SK-N-SH (cell line): ENCODE results near the gene LY6G6D. TPM values are rescaled to one million over a fixed set of nuclear protein-coding genes. Genes with fewer than 3 reads are reported as not detected.

Experiments
- CTCF ChIA-PET: fragments of 300-600, 350-600 bp; formaldehyde crosslinking; extraction: SDS; loops from one replicate; lab custom pipeline; 2021; lab: Yijun Ruan, JAX
- POLR2A ChIA-PET: fragments of 350-600 bp; sonication (Branson Sonifier 250); formaldehyde crosslinking; extraction: SDS; loops from one replicate; lab custom pipeline; 2020; ENCODE audit warnings: antibody characterized with exemption, inconsistent platforms; lab: Yijun Ruan, JAX
- DNase-seq: peaks from one replicate; pipeline ENCODE4 v3.0.0; 2012
- H2AFZ ChIP-seq: fragments of 200-600 bp; sonication (generic); 2 replicates; pipeline ENCODE4 v1.8.1; 2016; ENCODE audit warnings: antibody characterized with exemption, mild to moderate bottlenecking, low read depth
- H3F3A ChIP-seq: fragments of 200-600 bp; sonication (generic); replicated peaks from 2 replicates; pipeline ENCODE3; 2016; ENCODE audit warnings: antibody characterized with exemption, mild to moderate bottlenecking; ENCODE audit not compliant: insufficient read depth
- H3K27ac ChIP-seq, 2 experiments: fragments of 200-500 bp in 1 of 2; fragments of 200-600 bp in 1 of 2; sonication (Bioruptor generic) in 1 of 2; sonication (generic), shearing (Covaris generic) in 1 of 2; 2 replicates each; pipeline versions ENCODE4 v1.5.1 to v1.6.1; 2014 to 2016; ENCODE audit warnings: low read depth in 2 of 2, inconsistent platforms in 1 of 2, low read length in 1 of 2, mild to moderate bottlenecking in 1 of 2, mixed read lengths in 1 of 2
- H3K27me3 ChIP-seq: fragments of 200-600 bp; sonication (generic), shearing (Covaris generic); 2 replicates; pipeline ENCODE4 v1.6.1; 2016; ENCODE audit warnings: mixed run types; ENCODE audit not compliant: insufficient read depth
- H3K36me3 ChIP-seq, 2 experiments: fragments of 200-500 bp in 1 of 2; fragments of 200-600 bp in 1 of 2; sonication (Bioruptor generic) in 1 of 2; sonication (generic) in 1 of 2; replicated peaks in 1 of 2; 2 replicates each; pipeline versions ENCODE3 to v1.5.1; 2014 to 2016; ENCODE audit warnings: low read length in 1 of 2, mild to moderate bottlenecking in 1 of 2; ENCODE audit not compliant: insufficient read depth in 2 of 2, control insufficient read depth in 1 of 2
- H3K4me1 ChIP-seq, 2 experiments: fragments of 200-500 bp in 1 of 2; fragments of 200-600 bp in 1 of 2; sonication (Bioruptor generic) in 1 of 2; sonication (generic), shearing (Covaris generic) in 1 of 2; 2 replicates each; pipeline versions ENCODE4 v1.5.1 to v1.6.1; 2014 to 2016; ENCODE audit warnings: low read depth in 1 of 2, low read length in 1 of 2, mixed run types in 1 of 2; ENCODE audit not compliant: insufficient read depth in 2 of 2, control insufficient read depth in 1 of 2
- H3K4me2 ChIP-seq: fragments of 200-600 bp; sonication (generic), shearing (Covaris generic); 2 replicates; pipeline ENCODE4 v1.6.1; 2017; ENCODE audit warnings: mixed run types
- H3K4me3 ChIP-seq, 2 experiments: fragments of 200-500 bp in 1 of 2; fragments of 200-600 bp in 1 of 2; sonication (Bioruptor generic) in 1 of 2; sonication (generic), shearing (Covaris generic) in 1 of 2; 2 replicates each; pipeline versions ENCODE4 v1.5.1 to v1.8.1; 2014 to 2016; ENCODE audit warnings: low read depth in 2 of 2, inconsistent platforms in 1 of 2, low read length in 1 of 2, mild to moderate bottlenecking in 1 of 2, mixed read lengths in 1 of 2, moderate library complexity in 1 of 2
- H3K79me2 ChIP-seq: fragments of 200-600 bp; sonication (generic); 2 replicates; pipeline ENCODE4 v1.8.1; 2017; ENCODE audit warnings: mild to moderate bottlenecking; ENCODE audit not compliant: insufficient read depth
- H3K9ac ChIP-seq: fragments of 200-600 bp; sonication (generic); 2 replicates; pipeline ENCODE4 v1.6.1; 2017; ENCODE audit warnings: mixed run types
- H3K9me2 ChIP-seq: fragments of 200-600 bp; sonication (generic); 2 replicates; pipeline ENCODE4 v1.6.1; 2017; ENCODE audit warnings: mixed run types
- H3K9me3 ChIP-seq: fragments of 200-600 bp; sonication (generic); 2 replicates; pipeline ENCODE4 v1.6.1; 2017; ENCODE audit warnings: mixed run types, mild to moderate bottlenecking, moderate library complexity
- H4K20me1 ChIP-seq: fragments of 200-600 bp; sonication (generic); 2 replicates; pipeline ENCODE4 v1.6.1; 2017; ENCODE audit warnings: mild to moderate bottlenecking, mixed run types; ENCODE audit not compliant: insufficient read depth
- ELF1 ChIP-seq: IDR thresholded peaks from 2 replicates; pipeline ENCODE4 v1.4.0; 2012
- EP300 ChIP-seq, 2 experiments: IDR thresholded peaks; 2 replicates each; pipeline versions ENCODE4 v1.4.0 to v1.6.1; 2012; ENCODE audit warnings: borderline replicate concordance in 1 of 2, low read depth in 1 of 2, low read length in 1 of 2
- EZH2phosphoT487 ChIP-seq: fragments of 200-600 bp; sonication (generic); IDR thresholded peaks from 2 replicates; pipeline ENCODE4 v1.6.1; 2017; ENCODE audit warnings: low read depth, mixed run types, mild to moderate bottlenecking, antibody characterized with exemption, moderate library complexity, borderline replicate concordance
- FOXM1 ChIP-seq: IDR thresholded peaks from 2 replicates; pipeline ENCODE4 v1.4.0; 2012; ENCODE audit warnings: low read depth, mild to moderate bottlenecking
- GABPA ChIP-seq: IDR thresholded peaks from 2 replicates; pipeline ENCODE4 v1.4.0; 2012; ENCODE audit warnings: low read depth, mild to moderate bottlenecking
- MEF2A ChIP-seq: IDR thresholded peaks from 2 replicates; pipeline ENCODE4 v1.4.0; 2012; ENCODE audit warnings: low read depth, borderline replicate concordance
- MXI1 ChIP-seq: IDR thresholded peaks from 2 replicates; pipeline ENCODE4 v1.6.1; 2012; ENCODE audit warnings: mild to moderate bottlenecking, low read depth, low read length, improper control_type of control experiment
- NFIC ChIP-seq: IDR thresholded peaks from 2 replicates; pipeline ENCODE4 v1.4.0; 2012; ENCODE audit warnings: borderline replicate concordance
- NRF1 ChIP-seq: IDR thresholded peaks from 2 replicates; pipeline ENCODE4 v1.6.1; 2012; ENCODE audit warnings: low read depth, mild to moderate bottlenecking, low read length
- POLR2AphosphoS5 ChIP-seq: IDR thresholded peaks from 2 replicates; pipeline ENCODE4 v1.6.1; 2012; ENCODE audit warnings: low read depth, low read length
- RCOR1 ChIP-seq: fragments of 150-350 bp; IDR thresholded peaks from 2 replicates; pipeline ENCODE4 v1.6.1; 2017; ENCODE audit warnings: antibody characterized with exemption, low read length
- RXRA ChIP-seq: IDR thresholded peaks from 2 replicates; pipeline ENCODE4 v1.4.0; 2012; ENCODE audit warnings: low read depth, mild to moderate bottlenecking, borderline replicate concordance
- SMC3 ChIP-seq: IDR thresholded peaks from 2 replicates; pipeline ENCODE4 v1.6.1; 2012; ENCODE audit warnings: low read depth, low read length, improper control_type of control experiment
- TCF12 ChIP-seq: IDR thresholded peaks from 2 replicates; pipeline ENCODE4 v1.4.0; 2012
- TEAD4 ChIP-seq: IDR thresholded peaks from 2 replicates; pipeline ENCODE4 v1.4.0; 2012; ENCODE audit warnings: mild to moderate bottlenecking, borderline replicate concordance; ENCODE audit not compliant: insufficient read depth
- WGBS: methylation state at CpG from one replicate; pipeline ENCODE4 v1.1.6; 2017; ENCODE audit warnings: low lambda C conversion rate; 5-methylcytosine and 5-hydroxymethylcytosine counted together
- polyA plus RNA-seq, 3 experiments: library from polyadenylated mRNA; depleted of rRNA; stranded (reverse); fragments of >200 nt; gene quantifications; 2 replicates each; pipeline ENCODE4 v1.2.3, GENCODE V29; 2012
- TF ChIP-seq, protein P1 (sequence below): fragments of 150-350 bp; IDR thresholded peaks from 2 replicates; pipeline ENCODE4 v1.6.1; 2016; ENCODE audit warnings: mild to moderate bottlenecking, low read depth, low read length
- TF ChIP-seq, protein P2 (sequence below): IDR thresholded peaks from 2 replicates; pipeline ENCODE4 v1.6.1; 2012; ENCODE audit warnings: mild to moderate bottlenecking, low read depth, low read length, moderate library complexity
- TF ChIP-seq, protein P3 (sequence below): IDR thresholded peaks from 2 replicates; pipeline ENCODE4 v1.4.0; 2012; ENCODE audit warnings: low read depth, borderline replicate concordance
- TF ChIP-seq, protein P4 (sequence below): IDR thresholded peaks from 2 replicates; pipeline ENCODE4 v1.4.0; 2012; ENCODE audit warnings: low read depth
- TF ChIP-seq, protein P5 (sequence below): IDR thresholded peaks from 2 replicates; pipeline ENCODE4; 2012

The LY6G6D gene
- polyA plus RNA-seq, 1 of the 3 experiments (the other 2 are of a cell fraction) = not detected

DNA sequence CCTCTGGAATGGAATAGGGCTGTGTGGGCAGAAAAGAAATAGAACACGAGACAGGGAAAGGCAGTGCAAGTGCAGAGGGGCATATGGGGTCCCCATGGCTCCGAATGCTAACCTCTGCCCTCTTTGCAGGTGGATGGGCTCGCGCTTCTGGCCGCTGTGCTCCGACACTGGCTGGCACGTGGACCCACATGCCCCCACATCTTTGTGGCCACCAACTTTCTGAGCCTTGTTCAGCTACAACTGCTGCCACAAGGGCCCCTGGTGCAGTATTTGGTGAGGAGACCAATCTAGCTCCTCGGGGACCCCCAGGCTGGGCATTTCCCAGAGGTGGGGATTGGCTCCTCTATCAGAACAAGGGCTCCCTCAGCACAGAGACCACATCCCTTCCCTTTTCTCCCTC, 46.2 kb downstream of the LY6G6D start:
- H3K9me3 ChIP-seq = no peaks in the 10 kb centered on the region
- H3K36me3 ChIP-seq = no peaks in the 10 kb centered on the region
- TF ChIP-seq POLR2AphosphoS5 = no peak
- no peak for TF ChIP-seq RXRA
- TF ChIP-seq TEAD4 = no peak
- TF ChIP-seq SMC3 = no peak
- no peak for TF ChIP-seq TCF12
- TF ChIP-seq EZH2phosphoT487 = no peak
- TF ChIP-seq, protein P1, sequence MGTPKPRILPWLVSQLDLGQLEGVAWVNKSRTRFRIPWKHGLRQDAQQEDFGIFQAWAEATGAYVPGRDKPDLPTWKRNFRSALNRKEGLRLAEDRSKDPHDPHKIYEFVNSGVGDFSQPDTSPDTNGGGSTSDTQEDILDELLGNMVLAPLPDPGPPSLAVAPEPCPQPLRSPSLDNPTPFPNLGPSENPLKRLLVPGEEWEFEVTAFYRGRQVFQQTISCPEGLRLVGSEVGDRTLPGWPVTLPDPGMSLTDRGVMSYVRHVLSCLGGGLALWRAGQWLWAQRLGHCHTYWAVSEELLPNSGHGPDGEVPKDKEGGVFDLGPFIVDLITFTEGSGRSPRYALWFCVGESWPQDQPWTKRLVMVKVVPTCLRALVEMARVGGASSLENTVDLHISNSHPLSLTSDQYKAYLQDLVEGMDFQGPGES = no peak
- TF ChIP-seq NRF1 = no peak
- no peak for TF ChIP-seq MEF2A
- TF ChIP-seq RCOR1 = no peak
- TF ChIP-seq, protein P2, sequence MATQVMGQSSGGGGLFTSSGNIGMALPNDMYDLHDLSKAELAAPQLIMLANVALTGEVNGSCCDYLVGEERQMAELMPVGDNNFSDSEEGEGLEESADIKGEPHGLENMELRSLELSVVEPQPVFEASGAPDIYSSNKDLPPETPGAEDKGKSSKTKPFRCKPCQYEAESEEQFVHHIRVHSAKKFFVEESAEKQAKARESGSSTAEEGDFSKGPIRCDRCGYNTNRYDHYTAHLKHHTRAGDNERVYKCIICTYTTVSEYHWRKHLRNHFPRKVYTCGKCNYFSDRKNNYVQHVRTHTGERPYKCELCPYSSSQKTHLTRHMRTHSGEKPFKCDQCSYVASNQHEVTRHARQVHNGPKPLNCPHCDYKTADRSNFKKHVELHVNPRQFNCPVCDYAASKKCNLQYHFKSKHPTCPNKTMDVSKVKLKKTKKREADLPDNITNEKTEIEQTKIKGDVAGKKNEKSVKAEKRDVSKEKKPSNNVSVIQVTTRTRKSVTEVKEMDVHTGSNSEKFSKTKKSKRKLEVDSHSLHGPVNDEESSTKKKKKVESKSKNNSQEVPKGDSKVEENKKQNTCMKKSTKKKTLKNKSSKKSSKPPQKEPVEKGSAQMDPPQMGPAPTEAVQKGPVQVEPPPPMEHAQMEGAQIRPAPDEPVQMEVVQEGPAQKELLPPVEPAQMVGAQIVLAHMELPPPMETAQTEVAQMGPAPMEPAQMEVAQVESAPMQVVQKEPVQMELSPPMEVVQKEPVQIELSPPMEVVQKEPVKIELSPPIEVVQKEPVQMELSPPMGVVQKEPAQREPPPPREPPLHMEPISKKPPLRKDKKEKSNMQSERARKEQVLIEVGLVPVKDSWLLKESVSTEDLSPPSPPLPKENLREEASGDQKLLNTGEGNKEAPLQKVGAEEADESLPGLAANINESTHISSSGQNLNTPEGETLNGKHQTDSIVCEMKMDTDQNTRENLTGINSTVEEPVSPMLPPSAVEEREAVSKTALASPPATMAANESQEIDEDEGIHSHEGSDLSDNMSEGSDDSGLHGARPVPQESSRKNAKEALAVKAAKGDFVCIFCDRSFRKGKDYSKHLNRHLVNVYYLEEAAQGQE = no peak
- TF ChIP-seq NFIC = no peak
- no peak for TF ChIP-seq ELF1
- TF ChIP-seq, protein P3, sequence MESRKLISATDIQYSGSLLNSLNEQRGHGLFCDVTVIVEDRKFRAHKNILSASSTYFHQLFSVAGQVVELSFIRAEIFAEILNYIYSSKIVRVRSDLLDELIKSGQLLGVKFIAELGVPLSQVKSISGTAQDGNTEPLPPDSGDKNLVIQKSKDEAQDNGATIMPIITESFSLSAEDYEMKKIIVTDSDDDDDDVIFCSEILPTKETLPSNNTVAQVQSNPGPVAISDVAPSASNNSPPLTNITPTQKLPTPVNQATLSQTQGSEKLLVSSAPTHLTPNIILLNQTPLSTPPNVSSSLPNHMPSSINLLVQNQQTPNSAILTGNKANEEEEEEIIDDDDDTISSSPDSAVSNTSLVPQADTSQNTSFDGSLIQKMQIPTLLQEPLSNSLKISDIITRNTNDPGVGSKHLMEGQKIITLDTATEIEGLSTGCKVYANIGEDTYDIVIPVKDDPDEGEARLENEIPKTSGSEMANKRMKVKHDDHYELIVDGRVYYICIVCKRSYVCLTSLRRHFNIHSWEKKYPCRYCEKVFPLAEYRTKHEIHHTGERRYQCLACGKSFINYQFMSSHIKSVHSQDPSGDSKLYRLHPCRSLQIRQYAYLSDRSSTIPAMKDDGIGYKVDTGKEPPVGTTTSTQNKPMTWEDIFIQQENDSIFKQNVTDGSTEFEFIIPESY = no peak
- TF ChIP-seq EP300 (IDR thresholded peaks at IDR 0.05; ENCODE audit: borderline replicate concordance in 1 of 2, low read depth in 1 of 2, low read length in 1 of 2) = no peak
- TF ChIP-seq, protein P4, sequence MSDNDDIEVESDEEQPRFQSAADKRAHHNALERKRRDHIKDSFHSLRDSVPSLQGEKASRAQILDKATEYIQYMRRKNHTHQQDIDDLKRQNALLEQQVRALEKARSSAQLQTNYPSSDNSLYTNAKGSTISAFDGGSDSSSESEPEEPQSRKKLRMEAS = no peak
- no peak for TF ChIP-seq MXI1
- no peak for TF ChIP-seq GABPA
- TF ChIP-seq, protein P5, sequence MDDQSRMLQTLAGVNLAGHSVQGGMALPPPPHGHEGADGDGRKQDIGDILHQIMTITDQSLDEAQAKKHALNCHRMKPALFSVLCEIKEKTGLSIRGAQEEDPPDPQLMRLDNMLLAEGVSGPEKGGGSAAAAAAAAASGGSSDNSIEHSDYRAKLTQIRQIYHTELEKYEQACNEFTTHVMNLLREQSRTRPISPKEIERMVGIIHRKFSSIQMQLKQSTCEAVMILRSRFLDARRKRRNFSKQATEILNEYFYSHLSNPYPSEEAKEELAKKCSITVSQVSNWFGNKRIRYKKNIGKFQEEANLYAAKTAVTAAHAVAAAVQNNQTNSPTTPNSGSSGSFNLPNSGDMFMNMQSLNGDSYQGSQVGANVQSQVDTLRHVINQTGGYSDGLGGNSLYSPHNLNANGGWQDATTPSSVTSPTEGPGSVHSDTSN = no peak
- TF ChIP-seq FOXM1 = no peak
- H3K4me1 ChIP-seq = peaks cover 0 to 5% of the 10 kb centered on the region in 2 experiments; a peak in 1 of 4 replicates
- no peaks in the 10 kb centered on the region for H3K27me3 ChIP-seq
- no peaks in the 10 kb centered on the region for H3F3A ChIP-seq
- H4K20me1 ChIP-seq = no peaks in the 10 kb centered on the region
- H2AFZ ChIP-seq = no peak overlapping the region
- CTCF ChIA-PET = no interaction called here
- WGBS = 98% methylated on average over 7 of the region's 8 CpGs
- no peak overlapping the region for H3K4me3 ChIP-seq
- no peak for DNase-seq
- POLR2A ChIA-PET = no interaction called here
- no peak overlapping the region for H3K9ac ChIP-seq
- no peak overlapping the region for H3K4me2 ChIP-seq
- H3K79me2 ChIP-seq = no peaks in the 10 kb centered on the region
- no peak overlapping the region for H3K27ac ChIP-seq
- no peaks in the 10 kb centered on the region for H3K9me2 ChIP-seq
